GM18505 (cell line): ENCODE measurements around the gene JADE2.

ENCODE experiments used
- ATAC-seq: cut with Tn5 transposase; IDR thresholded peaks from one replicate; pipeline ENCODE4 v1.9.1; 2021; ENCODE audit not compliant: unreplicated experiment
- POLR2A ChIP-seq: IDR thresholded peaks from 4 replicates; pipeline ENCODE4 v1.6.1; 2011; ENCODE audit warnings: borderline replicate concordance; ENCODE audit not compliant: insufficient read depth, insufficient read length; ENCODE audit errors: extremely low read depth

The JADE2 gene

GRCh38 chr5:134556994-134557393 lies 31.5 kb downstream of the JADE2 start:
- TF ChIP-seq POLR2A = no peak
- no peak for ATAC-seq

GRCh38 chr5:134559672-134560071 lies 34.2 kb downstream of the JADE2 start:
- ATAC-seq = no peak
- no peak for TF ChIP-seq POLR2A

- no peak for TF ChIP-seq POLR2A
- ATAC-seq = no peak
Observed at GRCh38 chr5:134560698-134561097, 35.2 kb downstream of the JADE2 start.

GRCh38 chr5:134561871-134562296 lies 36.4 kb downstream of the JADE2 start:
- ATAC-seq = no peak
- TF ChIP-seq POLR2A = no peak

GRCh38 chr5:134563221-134563620 lies 37.8 kb downstream of the JADE2 start:
- TF ChIP-seq POLR2A = no peak
- no peak for ATAC-seq

GRCh38 chr5:134563962-134564361 lies 38.5 kb downstream of the JADE2 start:
- ATAC-seq = no peak
- no peak for TF ChIP-seq POLR2A

- no peak for TF ChIP-seq POLR2A
- no peak for ATAC-seq
Observed at GRCh38 chr5:134564396-134564795, 38.9 kb downstream of the JADE2 start.

GRCh38 chr5:134565791-134566740 lies 40.6 kb downstream of the JADE2 start:
- no peak for ATAC-seq
- no peak for TF ChIP-seq POLR2A

GRCh38 chr5:134566741-134567221 lies 41.3 kb downstream of the JADE2 start:
- ATAC-seq = no peak
- TF ChIP-seq POLR2A = no peak

GRCh38 chr5:134567641-134568336 lies 42.3 kb downstream of the JADE2 start:
- no peak for TF ChIP-seq POLR2A
- no peak for ATAC-seq

- ATAC-seq = no peak
- no peak for TF ChIP-seq POLR2A
Observed at GRCh38 chr5:134568337-134568700, 42.8 kb downstream of the JADE2 start.

GRCh38 chr5:134568761-134569695 lies 43.6 kb downstream of the JADE2 start:
- TF ChIP-seq POLR2A = no peak
- ATAC-seq = no peak

- TF ChIP-seq POLR2A = no peak
- ATAC-seq = no peak
Observed at GRCh38 chr5:134569758-134570364, 44.4 kb downstream of the JADE2 start.

GRCh38 chr5:134570365-134570758 lies 44.9 kb downstream of the JADE2 start:
- ATAC-seq = no peak
- no peak for TF ChIP-seq POLR2A
